A549 (cell line): ENCODE results near the gene SIPA1. TPM values are rescaled to one million over a fixed set of nuclear protein-coding genes. Genes with fewer than 3 reads are reported as not detected.

Experiments
- ATAC-seq, 2 experiments: fragments of 200-7000 bp in 1 of 2; fragments of >200 bp in 1 of 2; cut with Nextera tagmentation in 1 of 2; cut with Tn5 transposase in 1 of 2; 3 replicates each; pipeline versions ENCODE4 v1.8.0 to v1.9.1; 2018 to 2020; ENCODE audit warnings: mild to moderate bottlenecking in 1 of 2, moderate library complexity in 1 of 2
- CTCF ChIA-PET: fragments of 300-600 bp; sonication (Branson Sonifier 250); formaldehyde crosslinking; extraction: SDS; loops from one replicate; lab custom pipeline; 2021; ENCODE audit warnings: antibody characterized with exemption, inconsistent platforms; lab: Yijun Ruan, JAX
- POLR2A ChIA-PET: fragments of 350-600 bp; formaldehyde crosslinking; extraction: SDS; loops from one replicate; lab custom pipeline; 2021; ENCODE audit warnings: antibody characterized with exemption, inconsistent platforms; lab: Yijun Ruan, JAX
- DNase-seq, 2 experiments: peaks; one replicate each; pipeline versions ENCODE4 v3.0.0 to v3.0.0-alpha.2; 2011 to 2016; ENCODE audit warnings: low read depth in 1 of 2, low spot score in 1 of 2
- FAIRE-seq: peaks from 2 replicates; lab custom pipeline; 2011; peaks lifted over from hg19 to GRCh38; lab: Jason Lieb, UNC
- H3K27ac ChIP-seq, 2 experiments: fragments of >200 bp; sonication (Bioruptor Twin); formaldehyde crosslinking; 3 replicates each; pipeline ENCODE4 v1.5.1; 2016 to 2017
- H3K4me1 ChIP-seq: fragments of >200 bp; sonication (Bioruptor Twin); formaldehyde crosslinking; 3 replicates; pipeline ENCODE4 v1.6.1; 2016
- H3K4me2 ChIP-seq: fragments of >200 bp; sonication (Bioruptor Twin); formaldehyde crosslinking; 3 replicates; pipeline ENCODE4 v1.6.1; 2016
- H3K4me3 ChIP-seq: fragments of >200 bp; sonication (Bioruptor Twin); formaldehyde crosslinking; 3 replicates; pipeline ENCODE4 v1.5.1; 2016
- H3K9me3 ChIP-seq: fragments of >200 bp; sonication (Bioruptor Twin); formaldehyde crosslinking; 3 replicates; pipeline ENCODE4 v1.6.1; 2016
- EHF ChIP-seq: fragments of 250-450 bp; sonication (Bioruptor Pico); IDR thresholded peaks from 2 replicates; pipeline ENCODE4 v1.5.0; 2020; ENCODE audit warnings: mild to moderate bottlenecking
- EHMT2 ChIP-seq: fragments of 200-600 bp; sonication (generic); IDR thresholded peaks from 2 replicates; pipeline ENCODE4 v1.6.1; 2016; ENCODE audit warnings: antibody characterized with exemption, low read depth, mild to moderate bottlenecking, moderate library complexity
- EP300 ChIP-seq, 2 experiments: fragments of >200 bp; sonication (Bioruptor Twin); formaldehyde crosslinking; IDR thresholded peaks; 2 replicates in 1 of 2; 3 replicates in 1 of 2; pipeline ENCODE4 v1.6.1; 2016 to 2017
- NR3C1 ChIP-seq: fragments of >200 bp; sonication (Bioruptor Twin); formaldehyde crosslinking; IDR thresholded peaks from 3 replicates; pipeline ENCODE4 v1.6.1; 2017
- POLR2AphosphoS2 ChIP-seq: conservative IDR thresholded peaks from 2 replicates; pipeline ENCODE4 v1.6.1; 2012; ENCODE audit warnings: low read length, improper control_type of control experiment, inconsistent platforms
- RAD21 ChIP-seq, 2 experiments: fragments of >200 bp in 1 of 2; sonication (Bioruptor Twin) in 1 of 2; formaldehyde crosslinking in 1 of 2; IDR thresholded peaks in 1 of 2; conservative IDR thresholded peaks in 1 of 2; 2 replicates in 1 of 2; 3 replicates in 1 of 2; pipeline ENCODE4 v1.6.1; 2012 to 2018; ENCODE audit warnings: inconsistent platforms in 1 of 2
- RARB ChIP-seq: fragments of 250-450 bp; sonication (Bioruptor Pico); IDR thresholded peaks from 2 replicates; pipeline ENCODE4 v1.8.0; 2021; ENCODE audit warnings: mild to moderate bottlenecking, moderate library complexity
- SMC3 ChIP-seq: fragments of >200 bp; sonication (Bioruptor Twin); formaldehyde crosslinking; IDR thresholded peaks from 3 replicates; pipeline ENCODE4 v1.6.1; 2018; ENCODE audit warnings: inconsistent platforms
- ZNF302 ChIP-seq: fragments of 250-450 bp; sonication (Bioruptor Pico); IDR thresholded peaks from 2 replicates; pipeline ENCODE4 v1.9.0; 2021; ENCODE audit warnings: inconsistent platforms, mild to moderate bottlenecking, moderate library complexity
- ZSCAN20 ChIP-seq: fragments of 250-450 bp; sonication (Bioruptor Pico); IDR thresholded peaks from 2 replicates; pipeline ENCODE4 v1.8.0; 2022; ENCODE audit warnings: mild to moderate bottlenecking, moderate library complexity
- WGBS: methylation state at CpG from one replicate; pipeline ENCODE4 v1.1.6; 2017; ENCODE audit errors: missing lambda C conversion rate; 5-methylcytosine and 5-hydroxymethylcytosine counted together
- polyA plus RNA-seq, 4 experiments: library from polyadenylated mRNA; depleted of rRNA in 3 of 4; stranded (reverse); fragments of >200 nt; fragmentation: RNase III in 1 of 4; extraction: RNeasy Plus Mini Kit Qiagen cat#74134 plus additional on column Dnase treatment in 1 of 4; gene quantifications; 2 replicates in 3 of 4; 3 replicates in 1 of 4; pipeline ENCODE4 v1.2.3, GENCODE V29; 2011 to 2017
- TF ChIP-seq, protein P1 (sequence below): fragments of >200 bp; sonication (Bioruptor Twin); formaldehyde crosslinking; IDR thresholded peaks from 3 replicates; pipeline ENCODE4 v1.5.1; 2016
- TF ChIP-seq, protein P2 (sequence below): fragments of >200 bp; sonication (Bioruptor Twin); formaldehyde crosslinking; IDR thresholded peaks from 3 replicates; pipeline ENCODE4 v1.6.1; 2016
- TF ChIP-seq, protein P3 (sequence below): fragments of 250-450 bp; sonication (Bioruptor Pico); IDR thresholded peaks from 2 replicates; pipeline ENCODE4 v1.5.0; 2020; ENCODE audit warnings: low read depth, mild to moderate bottlenecking, moderate library complexity
- TF ChIP-seq, protein P4 (sequence below): IDR thresholded peaks from 2 replicates; pipeline ENCODE4 v1.6.1; 2012
- TF ChIP-seq, protein P5 (sequence below): IDR thresholded peaks from 2 replicates; pipeline ENCODE4 v1.6.1; 2012; ENCODE audit warnings: low read depth, borderline replicate concordance

The SIPA1 gene
- polyA plus RNA-seq, 2 of the 4 experiments (the other 2 are of a cell fraction), result 9.9 to 17.4 TPM

DNA sequence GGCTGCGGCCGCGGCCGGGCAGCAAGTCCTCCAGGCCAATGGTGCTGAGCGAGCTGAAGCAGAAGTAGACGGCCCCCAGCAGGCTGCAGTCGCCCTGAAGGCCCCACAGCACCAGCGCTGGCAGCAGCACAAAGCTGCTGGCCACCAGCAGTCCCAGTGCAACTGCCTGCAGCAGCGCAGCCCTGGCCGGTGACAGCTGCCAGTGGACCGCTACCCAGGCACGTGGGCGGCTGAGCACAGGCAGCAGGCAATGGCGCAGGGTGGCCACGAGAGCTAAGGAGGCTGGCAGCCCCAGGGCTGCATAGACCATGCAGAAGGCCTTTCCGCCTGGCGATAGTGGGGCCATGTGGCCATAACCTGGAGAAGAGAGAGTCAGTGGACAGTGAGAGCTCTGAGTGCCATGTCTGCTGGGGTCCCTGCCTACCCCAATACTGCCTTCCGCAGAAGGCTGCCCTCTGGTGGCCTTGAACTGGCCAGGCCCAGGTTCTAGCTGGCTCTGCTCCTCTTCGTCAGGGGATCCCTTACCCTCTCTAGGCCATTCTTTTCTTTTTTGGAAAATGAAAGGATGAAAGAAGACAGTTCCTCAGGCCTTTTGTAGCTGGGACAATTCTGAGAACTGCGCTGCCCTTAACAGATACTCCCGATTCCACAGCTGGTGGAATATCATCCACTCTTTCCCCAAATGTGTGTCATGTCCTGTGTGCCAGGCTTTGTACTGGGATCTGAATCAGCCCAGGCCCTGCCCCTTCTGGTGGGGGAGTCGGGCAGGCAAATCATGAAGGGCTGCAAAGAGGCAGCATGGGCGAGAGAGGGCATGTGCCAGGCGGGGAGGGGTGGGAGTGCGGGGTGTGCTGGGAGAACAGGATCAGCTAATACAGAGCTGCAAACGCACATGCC lies 44.1 kb upstream of the SIPA1 start:
- TF ChIP-seq RAD21 (conservative IDR thresholded peaks at IDR 0.05 in 1 of 2, IDR thresholded peaks at IDR 0.05 in 1 of 2) (peak; percentile 34 to 43; a peak in 3 of 5 replicates), SMC3 (peak; percentile 58), EHMT2 (no peak)
- TF ChIP-seq, protein P1, sequence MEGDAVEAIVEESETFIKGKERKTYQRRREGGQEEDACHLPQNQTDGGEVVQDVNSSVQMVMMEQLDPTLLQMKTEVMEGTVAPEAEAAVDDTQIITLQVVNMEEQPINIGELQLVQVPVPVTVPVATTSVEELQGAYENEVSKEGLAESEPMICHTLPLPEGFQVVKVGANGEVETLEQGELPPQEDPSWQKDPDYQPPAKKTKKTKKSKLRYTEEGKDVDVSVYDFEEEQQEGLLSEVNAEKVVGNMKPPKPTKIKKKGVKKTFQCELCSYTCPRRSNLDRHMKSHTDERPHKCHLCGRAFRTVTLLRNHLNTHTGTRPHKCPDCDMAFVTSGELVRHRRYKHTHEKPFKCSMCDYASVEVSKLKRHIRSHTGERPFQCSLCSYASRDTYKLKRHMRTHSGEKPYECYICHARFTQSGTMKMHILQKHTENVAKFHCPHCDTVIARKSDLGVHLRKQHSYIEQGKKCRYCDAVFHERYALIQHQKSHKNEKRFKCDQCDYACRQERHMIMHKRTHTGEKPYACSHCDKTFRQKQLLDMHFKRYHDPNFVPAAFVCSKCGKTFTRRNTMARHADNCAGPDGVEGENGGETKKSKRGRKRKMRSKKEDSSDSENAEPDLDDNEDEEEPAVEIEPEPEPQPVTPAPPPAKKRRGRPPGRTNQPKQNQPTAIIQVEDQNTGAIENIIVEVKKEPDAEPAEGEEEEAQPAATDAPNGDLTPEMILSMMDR, result peak; percentile 66
- TF ChIP-seq, protein P2, sequence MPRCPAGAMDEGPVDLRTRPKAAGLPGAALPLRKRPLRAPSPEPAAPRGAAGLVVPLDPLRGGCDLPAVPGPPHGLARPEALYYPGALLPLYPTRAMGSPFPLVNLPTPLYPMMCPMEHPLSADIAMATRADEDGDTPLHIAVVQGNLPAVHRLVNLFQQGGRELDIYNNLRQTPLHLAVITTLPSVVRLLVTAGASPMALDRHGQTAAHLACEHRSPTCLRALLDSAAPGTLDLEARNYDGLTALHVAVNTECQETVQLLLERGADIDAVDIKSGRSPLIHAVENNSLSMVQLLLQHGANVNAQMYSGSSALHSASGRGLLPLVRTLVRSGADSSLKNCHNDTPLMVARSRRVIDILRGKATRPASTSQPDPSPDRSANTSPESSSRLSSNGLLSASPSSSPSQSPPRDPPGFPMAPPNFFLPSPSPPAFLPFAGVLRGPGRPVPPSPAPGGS, result no peak
- Histone ChIP-seq H3K4me2 (no peak overlapping the region), H3K4me1 (no peaks in the 10 kb centered on the region; the same call in 2 of the 3 replicates), H3K9me3 (no peaks in the 10 kb centered on the region), H3K27ac (no peak overlapping the region), H3K4me3 (no peak overlapping the region)
- POLR2A ChIA-PET, result interaction anchor here (0.6 to 1.5 kb wide), 3 partner anchors 21 to 407 kb away, joined by 3 read pairs; partner anchors contain the start of gene PCNX3
- DNase-seq (no peak), ATAC-seq (peak; percentile 42 to 73; a peak in 4 of 6 replicates), FAIRE-seq (no peak)
- WGBS, result 86% methylated on average over 17 of the region's 26 CpGs
- CTCF ChIA-PET, result interaction anchor here (0.8 to 14.6 kb wide), 22 partner anchors 10 to 278 kb away, joined by 3 to 249 read pairs (median 5); partner anchors contain the start of genes EHBP1L1, FAM89B, MAP3K11 and MUS81

DNA sequence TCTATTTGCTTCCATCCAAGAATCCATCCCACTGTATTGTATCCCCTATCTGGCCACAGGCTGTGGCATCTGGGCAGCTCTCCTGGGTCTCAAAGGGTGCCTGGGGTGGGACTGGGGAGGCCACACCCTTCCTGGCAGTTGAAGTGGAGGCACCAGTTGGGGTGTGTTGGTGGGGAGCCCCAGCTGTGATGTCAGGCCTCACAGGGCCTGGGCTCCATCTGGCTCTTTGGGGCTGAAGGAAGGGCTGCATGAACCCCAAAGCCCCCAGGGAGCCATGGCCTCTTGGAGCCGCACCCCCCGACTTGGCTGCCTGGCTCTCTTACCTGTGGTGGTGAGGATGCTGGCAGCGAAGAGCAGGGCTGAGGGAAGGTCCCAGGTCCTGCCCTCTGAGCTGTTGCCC lies 42.8 kb upstream of the SIPA1 start:
- WGBS, result no CpG with 5 or more reads among the region's 3 CpGs
- ChIA-PET POLR2A (no interaction called here), CTCF (interaction anchor here (1.0 to 14.6 kb wide), 10 partner anchors 11 to 280 kb away, joined by 3 to 249 read pairs (median 22); partner anchors contain the start of genes EHBP1L1, FAM89B, MAP3K11 and PCNX3)
- peak; percentile 3 to 8; a peak in 3 of 6 replicates for ATAC-seq
- Histone ChIP-seq H3K4me3 (no peak overlapping the region), H3K27ac (0 out of 6 replicates have a peak overlapping the region, but pooled peaks of 1 of the 2 experiments have one; percentile 16), H3K4me1 (no peaks in the 10 kb centered on the region; the same call in 2 of the 3 replicates), H3K4me2 (no peak overlapping the region), H3K9me3 (no peaks in the 10 kb centered on the region)
- no peak for DNase-seq
- TF ChIP-seq, protein P3, sequence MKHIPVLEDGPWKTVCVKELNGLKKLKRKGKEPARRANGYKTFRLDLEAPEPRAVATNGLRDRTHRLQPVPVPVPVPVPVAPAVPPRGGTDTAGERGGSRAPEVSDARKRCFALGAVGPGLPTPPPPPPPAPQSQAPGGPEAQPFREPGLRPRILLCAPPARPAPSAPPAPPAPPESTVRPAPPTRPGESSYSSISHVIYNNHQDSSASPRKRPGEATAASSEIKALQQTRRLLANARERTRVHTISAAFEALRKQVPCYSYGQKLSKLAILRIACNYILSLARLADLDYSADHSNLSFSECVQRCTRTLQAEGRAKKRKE (CRISPR knock-in tag), result no peak
- FAIRE-seq, result no peak

DNA sequence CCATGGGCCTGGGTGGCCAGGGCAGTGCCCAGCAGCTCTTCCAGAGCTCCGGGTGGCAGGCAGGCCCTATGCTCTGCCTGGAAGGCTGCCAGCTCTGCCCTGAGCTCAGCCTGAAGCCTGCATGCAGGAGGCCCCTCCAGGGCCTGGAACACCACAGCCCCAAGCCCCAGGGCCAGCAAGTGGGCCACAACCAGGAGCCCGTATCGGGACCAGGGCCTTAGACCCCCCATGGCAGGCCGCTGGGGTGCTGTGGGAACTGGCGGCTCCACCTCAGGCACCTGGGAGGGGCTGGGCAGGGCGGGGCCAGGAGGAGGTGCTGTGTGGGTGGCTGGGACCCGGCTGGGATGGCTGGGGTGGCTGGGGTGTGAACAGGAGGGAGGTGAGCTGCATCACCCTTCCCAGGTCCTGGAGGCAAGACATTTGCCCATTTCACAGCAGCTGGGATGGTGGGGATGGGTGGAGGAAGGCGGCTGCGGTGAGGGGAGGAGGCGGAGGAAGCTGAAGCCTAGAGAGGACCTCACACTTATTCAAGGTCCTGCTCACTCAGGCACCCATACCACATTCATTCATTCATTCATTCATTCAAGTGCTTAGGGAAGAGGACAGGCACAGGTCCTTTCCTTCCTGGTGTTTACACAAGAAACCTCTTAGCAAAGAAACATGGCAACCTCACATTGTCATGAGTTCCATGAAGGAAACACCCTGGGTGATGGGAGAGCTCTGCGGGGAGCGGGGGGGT lies 42.2 kb upstream of the SIPA1 start, which contains the start of gene KCNK7:
Gene KCNK7, minus strand, starts transcription at position 258 of the 739 bp plus-strand sequence. Its CDS starts 28 bp downstream, at position 230.
- no peak for DNase-seq
- ChIA-PET CTCF (interaction anchor here (0.9 to 20.1 kb wide), 8 partner anchors 6 to 180 kb away, joined by 3 to 249 read pairs (median 53); partner anchors contain the start of genes EHBP1L1, FAM89B, KCNK7 and MAP3K11), POLR2A (interaction anchor here (1.0 kb wide), 1 partner anchor 20 kb away, joined by 3 read pairs; the partner anchor contains the start of gene PCNX3)
- Histone ChIP-seq H3K27ac (0 out of 6 replicates have a peak within 1 kb of the TSS, but pooled peaks of 1 of the 2 experiments have one; percentile 16), H3K4me2 (no peak within 1 kb of the TSS), H3K4me1 (no peaks in the 10 kb centered on the region; the same call in 2 of the 3 replicates), H3K9me3 (no peaks in the 10 kb centered on the region), H3K4me3 (no peak within 1 kb of the TSS)
- no peak for FAIRE-seq
- WGBS, result 98% methylated on average over 5 of the region's 12 CpGs
- peak; percentile 7 to 28; a peak in 4 of 6 replicates for ATAC-seq
- TF ChIP-seq, protein P3 (CRISPR knock-in tag), result no peak
- no peak for TF ChIP-seq ZNF302 (CRISPR knock-in tag)
- no peak for TF ChIP-seq NR3C1
- TF ChIP-seq, protein P4, sequence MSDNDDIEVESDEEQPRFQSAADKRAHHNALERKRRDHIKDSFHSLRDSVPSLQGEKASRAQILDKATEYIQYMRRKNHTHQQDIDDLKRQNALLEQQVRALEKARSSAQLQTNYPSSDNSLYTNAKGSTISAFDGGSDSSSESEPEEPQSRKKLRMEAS, result no peak
- no peak for TF ChIP-seq SMC3
- TF ChIP-seq EHF, result no peak
- no peak for TF ChIP-seq EP300 (IDR thresholded peaks at IDR 0.05)
- TF ChIP-seq, protein P5, sequence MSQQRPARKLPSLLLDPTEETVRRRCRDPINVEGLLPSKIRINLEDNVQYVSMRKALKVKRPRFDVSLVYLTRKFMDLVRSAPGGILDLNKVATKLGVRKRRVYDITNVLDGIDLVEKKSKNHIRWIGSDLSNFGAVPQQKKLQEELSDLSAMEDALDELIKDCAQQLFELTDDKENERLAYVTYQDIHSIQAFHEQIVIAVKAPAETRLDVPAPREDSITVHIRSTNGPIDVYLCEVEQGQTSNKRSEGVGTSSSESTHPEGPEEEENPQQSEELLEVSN, result no peak
- TF ChIP-seq POLR2AphosphoS2, result no peak
- no peak for TF ChIP-seq RARB (CRISPR knock-in tag)
- TF ChIP-seq ZSCAN20 (CRISPR knock-in tag), result no peak
